Activated CD8-positive, alpha-beta memory T cell treated with anti-CD3 and anti-CD28 coated beads, Interleukin-2, amount 10 ng/mL, durations not matched to agents 7 days and 5 days (primary cell): ENCODE data around the gene ULBP2. TPM values are rescaled to one million over a fixed set of nuclear protein-coding genes. Genes with fewer than 3 reads are reported as not detected.
"Not testable (repeated sequence)": the region's sequence is repeated elsewhere in the genome, so short reads cannot be mapped to it uniquely, and the experiment has no call there.

ENCODE experiments used
- ATAC-seq: fragments of 150-1000 bp; cut with Tn5 transposase; one replicate; pipeline ENCODE4 v1.10.0; 2021; ENCODE audit warnings: moderate library complexity
- CTCF ChIA-PET: fragments of 350-600 bp; sonication (Branson Sonifier 250); formaldehyde crosslinking; loops from one replicate; lab custom pipeline; 2021; ENCODE audit warnings: antibody characterized with exemption; lab: Charles Lee
- DNase-seq: peaks from one replicate; pipeline ENCODE4 v3.0.0-alpha.2; 2020
- H3K27ac Mint-ChIP-seq: one replicate; pipeline ENCODE4 v1.8.0; 2021; ENCODE audit warnings: mild to moderate bottlenecking, mixed read lengths
- H3K27me3 Mint-ChIP-seq: one replicate; pipeline ENCODE4 v1.8.0; 2021; ENCODE audit warnings: mixed read lengths
- H3K36me3 Mint-ChIP-seq: one replicate; pipeline ENCODE4 v1.8.0; 2021; ENCODE audit warnings: mild to moderate bottlenecking, mixed read lengths
- H3K4me1 Mint-ChIP-seq: one replicate; pipeline ENCODE4 v1.8.0; 2021; ENCODE audit warnings: mixed read lengths
- H3K4me3 Mint-ChIP-seq: one replicate; pipeline ENCODE4 v1.8.0; 2021; ENCODE audit warnings: mild to moderate bottlenecking, moderate library complexity, mixed read lengths
- H3K9me3 Mint-ChIP-seq: one replicate; pipeline ENCODE4 v1.8.0; 2022; ENCODE audit warnings: low read depth, mixed read lengths
- total RNA-seq, 2 experiments: library from RNA; stranded (reverse); gene quantifications; one replicate each; pipeline ENCODE4 v1.2.3, GENCODE V29; 2021

The ULBP2 gene
- total RNA-seq, 2 experiments from 2014 or later: 0.80 to 0.99 TPM

DNA sequence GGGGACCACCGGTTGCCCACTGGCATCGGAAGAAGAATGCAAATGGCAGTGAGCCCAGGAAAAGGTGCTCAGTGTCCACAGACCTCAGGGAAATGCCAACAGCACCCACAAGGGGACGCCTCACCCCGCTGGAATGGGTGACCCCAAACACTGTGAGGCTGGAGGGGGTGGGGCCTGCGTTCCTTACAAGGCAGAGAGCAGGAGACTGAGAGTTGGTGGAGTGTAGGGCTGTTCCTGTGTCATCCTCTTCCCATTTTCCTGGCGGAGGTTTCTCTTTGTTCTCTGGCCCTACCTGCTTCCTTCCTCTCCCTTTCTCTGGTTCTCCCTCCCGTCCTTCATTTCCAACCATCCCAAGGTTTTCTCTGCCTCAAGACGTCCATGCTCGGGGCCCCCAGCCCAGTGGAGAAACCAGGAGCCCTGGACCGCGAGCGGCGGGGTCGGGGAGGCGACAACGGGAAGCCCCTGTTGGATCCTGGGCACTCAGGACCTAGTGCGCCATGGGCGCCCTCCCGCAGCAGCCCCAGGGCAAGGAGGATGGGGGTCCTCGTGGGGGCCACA lies 3.7 kb upstream of the ULBP2 start:
- peak; percentile 16 for ATAC-seq
- not testable (repeated sequence) for DNase-seq, H3K27ac Mint-ChIP-seq, H3K36me3 Mint-ChIP-seq, H3K9me3 Mint-ChIP-seq
- CTCF ChIA-PET: interaction anchor here (0.8 kb wide), 1 partner anchor 78 kb away, joined by 4 read pairs; no protein-coding TSS in a partner anchor
- H3K4me1 Mint-ChIP-seq: peaks cover 55% of the 10 kb centered on the region
- H3K27me3 Mint-ChIP-seq: peaks cover 92% of the 10 kb centered on the region
- peak overlapping the region; percentile 62 for H3K4me3 Mint-ChIP-seq

DNA sequence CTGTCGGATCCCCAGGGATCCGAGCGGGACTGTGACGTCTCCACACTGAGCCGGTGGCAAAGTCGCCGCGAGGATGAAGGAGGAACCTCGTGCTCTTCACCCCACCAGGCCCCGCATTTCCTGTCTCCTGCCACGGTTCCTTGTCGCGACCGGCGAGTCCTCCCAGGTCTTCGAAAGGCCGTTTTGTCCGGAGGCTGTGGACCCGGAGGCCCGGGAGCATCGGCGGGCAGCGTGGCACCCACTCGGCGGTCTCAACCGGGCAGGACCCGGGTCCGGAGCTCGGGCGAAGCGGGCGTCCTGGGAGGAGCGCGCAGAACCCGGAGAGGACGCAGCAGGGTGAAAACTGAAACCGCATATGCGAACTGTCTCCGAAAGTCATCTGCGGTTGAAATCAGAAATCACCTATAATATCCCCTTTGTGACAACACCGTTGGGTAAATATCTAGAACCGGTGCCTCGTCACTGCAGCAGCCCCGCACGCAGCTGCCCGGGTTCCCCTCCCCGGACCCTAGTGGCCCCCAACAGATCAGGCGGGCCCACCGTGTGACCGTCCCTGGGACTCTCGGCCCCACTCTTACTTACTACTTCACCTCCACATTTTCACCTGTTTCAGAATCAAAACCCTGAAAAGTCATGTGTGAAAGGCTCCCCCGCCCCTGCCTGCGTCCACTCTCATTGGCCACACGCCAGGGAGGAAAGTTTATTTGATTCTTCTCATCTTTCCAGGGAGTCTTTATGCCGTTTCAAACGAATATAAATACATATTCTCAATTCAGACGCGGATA lies 3.1 kb upstream of the ULBP2 start:
- Mint-ChIP-seq H3K4me1 (peaks cover 52% of the 10 kb centered on the region), H3K27ac (peak overlapping the region; percentile 38)

GRCh38 chr6:149939356-149939648 lies 2.5 kb upstream of the ULBP2 start:
- no peak for DNase-seq
- H3K36me3 Mint-ChIP-seq: no peaks in the 10 kb centered on the region
- H3K27me3 Mint-ChIP-seq: peaks cover 91% of the 10 kb centered on the region
- H3K9me3 Mint-ChIP-seq: no peaks in the 10 kb centered on the region
- H3K4me3 Mint-ChIP-seq: peak overlapping the region; percentile 62
- peaks cover 48% of the 10 kb centered on the region for H3K4me1 Mint-ChIP-seq
- H3K27ac Mint-ChIP-seq: peak overlapping the region; percentile 38
- ATAC-seq: no peak
- CTCF ChIA-PET: no interaction called here

More for the DNA sequence above, 3.1 kb upstream of the ULBP2 start:
- ATAC-seq: peak; percentile 11
- Mint-ChIP-seq H3K36me3 (no peaks in the 10 kb centered on the region), H3K27me3 (peaks cover 92% of the 10 kb centered on the region), H3K4me3 (peak overlapping the region; percentile 62), H3K9me3 (no peaks in the 10 kb centered on the region)
- CTCF ChIA-PET: interaction anchor here (0.8 kb wide), 1 partner anchor 78 kb away, joined by 4 read pairs; no protein-coding TSS in a partner anchor
- DNase-seq: peak; percentile 64

DNA sequence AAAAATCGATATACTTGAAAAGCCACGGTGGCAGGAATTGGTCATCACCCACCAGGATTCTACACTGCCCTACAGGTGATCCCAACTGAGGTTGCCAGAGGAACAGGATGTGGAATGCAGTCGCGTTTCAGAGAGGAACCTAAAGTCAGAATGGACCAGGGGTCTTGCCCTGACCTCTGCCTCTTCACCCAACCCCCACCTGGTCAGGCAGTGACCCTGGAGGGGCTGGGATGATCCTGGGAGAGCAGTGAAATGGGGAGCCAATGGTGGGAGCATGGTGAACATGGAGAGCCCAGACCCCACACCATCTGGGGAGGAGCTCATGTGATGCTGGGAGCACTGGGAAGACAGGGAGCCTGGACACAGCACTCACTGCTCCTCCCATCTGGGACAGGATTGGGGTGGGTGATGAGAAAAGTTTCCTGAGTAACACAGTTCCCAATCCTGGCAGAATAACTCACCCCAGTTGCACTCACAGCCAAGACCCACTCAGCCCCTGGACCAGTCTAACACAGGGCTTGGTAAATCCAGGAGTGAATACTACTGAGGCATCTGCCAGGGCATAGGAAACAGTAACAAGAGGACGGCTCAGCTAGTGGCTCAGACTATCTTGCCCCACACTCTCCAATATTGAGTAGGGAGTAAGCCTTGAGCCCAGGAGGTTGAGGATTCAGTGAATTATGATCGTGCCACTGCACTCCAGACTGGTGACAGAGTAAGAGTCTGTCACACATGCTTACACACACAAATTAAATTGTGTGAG lies 1.7 kb upstream of the ULBP2 start:
- Mint-ChIP-seq H3K9me3 (no peaks in the 10 kb centered on the region), H3K4me1 (peaks cover 40% of the 10 kb centered on the region), H3K4me3 (peak overlapping the region; percentile 5), H3K27ac (no peak overlapping the region), H3K36me3 (no peaks in the 10 kb centered on the region), H3K27me3 (peaks cover 84% of the 10 kb centered on the region)
- peak; percentile 39 for DNase-seq
- ATAC-seq: no peak
- CTCF ChIA-PET: interaction anchor here (1.4 to 2.2 kb wide), 3 partner anchors 67 to 131 kb away, joined by 6 to 7 read pairs (median 7); no protein-coding TSS in a partner anchor

GRCh38 chr6:149940672-149940982 lies 1.2 kb upstream of the ULBP2 start:
- H3K27me3 Mint-ChIP-seq: peaks cover 83% of the 10 kb centered on the region
- CTCF ChIA-PET: interaction anchor here (1.4 to 2.2 kb wide), 3 partner anchors 66 to 130 kb away, joined by 6 to 7 read pairs (median 7); no protein-coding TSS in a partner anchor
- no peaks in the 10 kb centered on the region for H3K9me3 Mint-ChIP-seq
- no peak overlapping the region for H3K27ac Mint-ChIP-seq
- H3K36me3 Mint-ChIP-seq: no peaks in the 10 kb centered on the region
- peaks cover 38% of the 10 kb centered on the region for H3K4me1 Mint-ChIP-seq
- no peak for ATAC-seq
- peak overlapping the region; percentile 5 for H3K4me3 Mint-ChIP-seq
- peak; percentile 38 for DNase-seq

- Mint-ChIP-seq H3K36me3 (no peaks in the 10 kb centered on the region), H3K4me1 (peaks cover 38% of the 10 kb centered on the region), H3K27ac (no peak overlapping the region), H3K4me3 (peak overlapping the region; percentile 84), H3K9me3 (no peaks in the 10 kb centered on the region), H3K27me3 (peaks cover 74% of the 10 kb centered on the region)
- DNase-seq (peak; percentile 39), ATAC-seq (no peak)
- CTCF ChIA-PET: no interaction called here
These were observed 631 bp downstream of the ULBP2 start for GRCh38 chr6:149942461-149942829.

- not testable (repeated sequence) for H3K36me3 Mint-ChIP-seq, H3K9me3 Mint-ChIP-seq
- peaks cover 35% of the 10 kb centered on the region for H3K4me1 Mint-ChIP-seq
These were observed 1.5 kb downstream of the ULBP2 start for GRCh38 chr6:149943321-149943720.

DNA sequence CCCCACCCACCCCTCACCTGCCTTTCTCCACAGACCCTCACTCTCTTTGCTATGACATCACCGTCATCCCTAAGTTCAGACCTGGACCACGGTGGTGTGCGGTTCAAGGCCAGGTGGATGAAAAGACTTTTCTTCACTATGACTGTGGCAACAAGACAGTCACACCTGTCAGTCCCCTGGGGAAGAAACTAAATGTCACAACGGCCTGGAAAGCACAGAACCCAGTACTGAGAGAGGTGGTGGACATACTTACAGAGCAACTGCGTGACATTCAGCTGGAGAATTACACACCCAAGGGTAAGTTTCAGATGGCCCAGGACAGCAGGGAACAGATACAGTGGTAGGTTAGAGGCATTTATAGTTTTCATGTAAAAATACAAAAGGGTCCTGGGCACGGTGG lies 3.5 kb downstream of the ULBP2 start:
- H3K9me3 Mint-ChIP-seq, H3K36me3 Mint-ChIP-seq, H3K4me3 Mint-ChIP-seq, CTCF ChIA-PET, DNase-seq, ATAC-seq, H3K27ac Mint-ChIP-seq: not testable (repeated sequence)
- Mint-ChIP-seq H3K27me3 (peaks cover 67% of the 10 kb centered on the region), H3K4me1 (peaks cover 17% of the 10 kb centered on the region)

More at GRCh38 chr6:149943321-149943720, 1.5 kb downstream of the ULBP2 start:
- H3K27me3 Mint-ChIP-seq: peaks cover 69% of the 10 kb centered on the region
- ATAC-seq, H3K27ac Mint-ChIP-seq, CTCF ChIA-PET, DNase-seq, H3K4me3 Mint-ChIP-seq: not testable (repeated sequence)

DNA sequence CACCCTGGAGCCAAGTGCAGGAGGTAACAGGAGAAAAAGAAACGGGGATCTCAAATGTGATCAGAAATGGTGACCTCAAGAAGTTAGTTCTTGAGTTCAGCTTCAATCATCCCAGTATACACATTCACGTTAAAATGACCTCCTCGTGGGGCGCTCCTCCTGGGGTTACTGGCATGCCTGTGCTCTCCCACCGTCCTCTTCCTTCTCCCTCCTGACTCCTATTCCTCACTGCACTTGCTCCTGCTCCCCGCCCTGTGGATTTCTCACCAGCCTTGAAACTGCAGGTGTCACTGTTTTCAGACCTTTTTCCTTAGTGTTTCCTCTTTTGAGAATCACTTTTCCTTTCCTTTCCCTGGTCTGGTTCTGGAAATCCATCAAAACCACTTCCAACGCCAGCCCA lies 4.8 kb downstream of the ULBP2 start:
- H3K4me1 Mint-ChIP-seq, DNase-seq, H3K9me3 Mint-ChIP-seq, H3K36me3 Mint-ChIP-seq, CTCF ChIA-PET, ATAC-seq, H3K4me3 Mint-ChIP-seq, H3K27ac Mint-ChIP-seq: not testable (repeated sequence)
- H3K27me3 Mint-ChIP-seq: peaks cover 69% of the 10 kb centered on the region

- H3K27ac Mint-ChIP-seq, H3K36me3 Mint-ChIP-seq, CTCF ChIA-PET, H3K9me3 Mint-ChIP-seq, H3K4me1 Mint-ChIP-seq, ATAC-seq, H3K4me3 Mint-ChIP-seq, DNase-seq: not testable (repeated sequence)
- peaks cover 70% of the 10 kb centered on the region for H3K27me3 Mint-ChIP-seq
These were observed 5.7 kb downstream of the ULBP2 start for GRCh38 chr6:149947533-149947932.

- DNase-seq (no peak), ATAC-seq (no peak)
- Mint-ChIP-seq H3K9me3 (no peaks in the 10 kb centered on the region), H3K27me3 (peaks cover 70% of the 10 kb centered on the region), H3K4me1 (no peaks in the 10 kb centered on the region), H3K36me3 (no peaks in the 10 kb centered on the region), H3K27ac (no peak overlapping the region), H3K4me3 (no peak overlapping the region)
- CTCF ChIA-PET: no interaction called here
These were observed 6.2 kb downstream of the ULBP2 start for GRCh38 chr6:149948011-149948410.

DNA sequence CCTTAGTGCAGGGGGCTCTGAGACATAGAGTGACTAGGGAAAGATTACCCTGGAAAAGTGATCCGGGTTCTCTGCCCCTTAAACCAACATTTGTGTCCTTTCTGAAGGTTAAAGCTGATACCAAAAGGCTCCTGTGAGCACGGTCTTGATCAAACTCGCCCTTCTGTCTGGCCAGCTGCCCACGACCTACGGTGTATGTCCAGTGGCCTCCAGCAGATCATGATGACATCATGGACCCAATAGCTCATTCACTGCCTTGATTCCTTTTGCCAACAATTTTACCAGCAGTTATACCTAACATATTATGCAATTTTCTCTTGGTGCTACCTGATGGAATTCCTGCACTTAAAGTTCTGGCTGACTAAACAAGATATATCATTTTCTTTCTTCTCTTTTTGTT lies 6.8 kb downstream of the ULBP2 start:
- Mint-ChIP-seq H3K27ac (no peak overlapping the region), H3K27me3 (peaks cover 70% of the 10 kb centered on the region), H3K9me3 (no peaks in the 10 kb centered on the region), H3K4me1 (peaks cover 5% of the 10 kb centered on the region), H3K4me3 (no peak overlapping the region), H3K36me3 (no peaks in the 10 kb centered on the region)
- ATAC-seq (no peak), DNase-seq (no peak)
- CTCF ChIA-PET: no interaction called here

DNA sequence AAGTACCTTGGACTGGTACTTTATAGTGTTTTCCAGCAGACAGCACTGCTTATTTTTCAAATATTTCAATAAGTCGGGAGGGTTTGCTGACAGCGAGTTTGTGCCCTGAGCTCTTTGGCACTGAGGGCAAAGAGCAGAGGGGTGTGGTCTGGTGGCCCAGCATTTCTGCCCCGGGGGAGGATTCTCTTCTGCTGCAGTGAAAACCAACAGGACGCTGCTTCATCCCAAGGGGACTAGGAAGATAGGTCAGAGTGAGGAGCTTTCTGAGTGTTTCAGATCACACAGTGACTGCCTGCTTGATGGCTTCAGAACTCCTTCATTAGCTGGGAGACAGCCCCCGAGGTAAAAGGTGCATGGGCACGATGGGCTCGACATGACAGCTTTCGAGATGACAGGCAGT lies 8.6 kb downstream of the ULBP2 start:
- ATAC-seq (no peak), DNase-seq (no peak)
- CTCF ChIA-PET: no interaction called here
- H3K27ac Mint-ChIP-seq: no peak overlapping the region
- peaks cover 74% of the 10 kb centered on the region for H3K27me3 Mint-ChIP-seq
- H3K9me3 Mint-ChIP-seq: no peaks in the 10 kb centered on the region
- H3K4me3 Mint-ChIP-seq: no peak overlapping the region
- H3K36me3 Mint-ChIP-seq: no peaks in the 10 kb centered on the region
- peaks cover 12% of the 10 kb centered on the region for H3K4me1 Mint-ChIP-seq
